Uterus (tissue), 2 donors: ENCODE measurements around the gene MRFAP1.

Experiments used
- POLR2A ChIP-seq, 2 donors: fragments of 450-650 bp; IDR thresholded peaks; one replicate each; pipeline ENCODE4 v1.6.1; 2016; ENCODE audit warnings: antibody characterized with exemption in 2 of 2, mild to moderate bottlenecking in 1 of 2, moderate library complexity in 1 of 2
- TF ChIP-seq, protein P1 (sequence below), 4 experiments: fragments of 200-600 bp in 2 of 4; fragments of 450-650 bp in 2 of 4; sonication (generic) in 2 of 4; IDR thresholded peaks; one replicate each; pipeline ENCODE4 v1.5.1; 2016 to 2019; ENCODE audit warnings: antibody characterized with exemption in 4 of 4, mild to moderate bottlenecking in 2 of 4, moderate library complexity in 1 of 4

GRCh38 chr4:6614701-6615230, 25.7 kb upstream of the MRFAP1 start:
- TF ChIP-seq, protein P1, sequence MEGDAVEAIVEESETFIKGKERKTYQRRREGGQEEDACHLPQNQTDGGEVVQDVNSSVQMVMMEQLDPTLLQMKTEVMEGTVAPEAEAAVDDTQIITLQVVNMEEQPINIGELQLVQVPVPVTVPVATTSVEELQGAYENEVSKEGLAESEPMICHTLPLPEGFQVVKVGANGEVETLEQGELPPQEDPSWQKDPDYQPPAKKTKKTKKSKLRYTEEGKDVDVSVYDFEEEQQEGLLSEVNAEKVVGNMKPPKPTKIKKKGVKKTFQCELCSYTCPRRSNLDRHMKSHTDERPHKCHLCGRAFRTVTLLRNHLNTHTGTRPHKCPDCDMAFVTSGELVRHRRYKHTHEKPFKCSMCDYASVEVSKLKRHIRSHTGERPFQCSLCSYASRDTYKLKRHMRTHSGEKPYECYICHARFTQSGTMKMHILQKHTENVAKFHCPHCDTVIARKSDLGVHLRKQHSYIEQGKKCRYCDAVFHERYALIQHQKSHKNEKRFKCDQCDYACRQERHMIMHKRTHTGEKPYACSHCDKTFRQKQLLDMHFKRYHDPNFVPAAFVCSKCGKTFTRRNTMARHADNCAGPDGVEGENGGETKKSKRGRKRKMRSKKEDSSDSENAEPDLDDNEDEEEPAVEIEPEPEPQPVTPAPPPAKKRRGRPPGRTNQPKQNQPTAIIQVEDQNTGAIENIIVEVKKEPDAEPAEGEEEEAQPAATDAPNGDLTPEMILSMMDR (IDR thresholded peaks at IDR 0.05) = no peak
- TF ChIP-seq POLR2A (IDR thresholded peaks at IDR 0.05) = no peak
